Measurements from ENCODE around the gene KIAA1671.

DNA sequence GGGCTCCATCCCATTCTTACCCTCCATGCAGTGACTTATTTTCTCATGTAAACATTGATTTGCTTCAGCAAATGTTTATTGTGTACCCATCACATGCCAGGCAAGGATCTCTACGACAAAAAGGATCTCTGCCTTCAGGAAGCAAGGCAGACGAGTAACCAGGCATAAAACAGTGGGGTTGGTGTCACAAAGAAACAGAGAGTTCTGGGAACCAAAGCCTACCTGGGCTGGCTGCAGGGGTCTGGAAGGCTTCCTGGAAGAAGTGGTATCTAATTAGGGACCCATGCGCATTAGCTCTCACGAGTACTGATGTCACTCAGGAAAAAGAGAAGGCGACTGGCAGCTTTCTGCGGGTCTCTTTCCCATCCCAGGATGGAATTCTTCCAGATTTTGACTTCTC, 44.5 kb downstream of the KIAA1671 start:
- TF ChIP-seq, protein P1, sequence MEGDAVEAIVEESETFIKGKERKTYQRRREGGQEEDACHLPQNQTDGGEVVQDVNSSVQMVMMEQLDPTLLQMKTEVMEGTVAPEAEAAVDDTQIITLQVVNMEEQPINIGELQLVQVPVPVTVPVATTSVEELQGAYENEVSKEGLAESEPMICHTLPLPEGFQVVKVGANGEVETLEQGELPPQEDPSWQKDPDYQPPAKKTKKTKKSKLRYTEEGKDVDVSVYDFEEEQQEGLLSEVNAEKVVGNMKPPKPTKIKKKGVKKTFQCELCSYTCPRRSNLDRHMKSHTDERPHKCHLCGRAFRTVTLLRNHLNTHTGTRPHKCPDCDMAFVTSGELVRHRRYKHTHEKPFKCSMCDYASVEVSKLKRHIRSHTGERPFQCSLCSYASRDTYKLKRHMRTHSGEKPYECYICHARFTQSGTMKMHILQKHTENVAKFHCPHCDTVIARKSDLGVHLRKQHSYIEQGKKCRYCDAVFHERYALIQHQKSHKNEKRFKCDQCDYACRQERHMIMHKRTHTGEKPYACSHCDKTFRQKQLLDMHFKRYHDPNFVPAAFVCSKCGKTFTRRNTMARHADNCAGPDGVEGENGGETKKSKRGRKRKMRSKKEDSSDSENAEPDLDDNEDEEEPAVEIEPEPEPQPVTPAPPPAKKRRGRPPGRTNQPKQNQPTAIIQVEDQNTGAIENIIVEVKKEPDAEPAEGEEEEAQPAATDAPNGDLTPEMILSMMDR (conservative IDR thresholded peaks at IDR 0.05) = no peak
- TF ChIP-seq ZFX (IDR thresholded peaks at IDR 0.05) = no peak
